Fibroblast of skin of scalp (primary cell): Measurements from ENCODE around the gene GKN1. TPM values are rescaled to one million over a fixed set of nuclear protein-coding genes. Genes with fewer than 3 reads are reported as not detected.
A peak's percentile ranks its signal among the peaks of the same experiment; 100 is the strongest.
"Not testable (repeated sequence)": the region's sequence is repeated elsewhere in the genome, so short reads cannot be mapped to it uniquely, and the experiment has no call there.

ENCODE experiments used
- DNase-seq: peaks from one replicate; pipeline ENCODE4 v3.0.0-alpha.2; 2013
- polyA plus RNA-seq, 2 experiments: library from polyadenylated mRNA; unstranded; fragments of 120-200 nt; gene quantifications; one replicate each; pipeline ENCODE4 v1.2.1, GENCODE V29; 2013; ENCODE audit not compliant: insufficient read length in 2 of 2

The GKN1 gene, protein sequence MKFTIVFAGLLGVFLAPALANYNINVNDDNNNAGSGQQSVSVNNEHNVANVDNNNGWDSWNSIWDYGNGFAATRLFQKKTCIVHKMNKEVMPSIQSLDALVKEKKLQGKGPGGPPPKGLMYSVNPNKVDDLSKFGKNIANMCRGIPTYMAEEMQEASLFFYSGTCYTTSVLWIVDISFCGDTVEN
- polyA plus RNA-seq (2013, experiment 1 of 2; ENCODE audit: insufficient read length), result not detected
- not detected for polyA plus RNA-seq (2013, experiment 2 of 2; ENCODE audit: insufficient read length)

DNA sequence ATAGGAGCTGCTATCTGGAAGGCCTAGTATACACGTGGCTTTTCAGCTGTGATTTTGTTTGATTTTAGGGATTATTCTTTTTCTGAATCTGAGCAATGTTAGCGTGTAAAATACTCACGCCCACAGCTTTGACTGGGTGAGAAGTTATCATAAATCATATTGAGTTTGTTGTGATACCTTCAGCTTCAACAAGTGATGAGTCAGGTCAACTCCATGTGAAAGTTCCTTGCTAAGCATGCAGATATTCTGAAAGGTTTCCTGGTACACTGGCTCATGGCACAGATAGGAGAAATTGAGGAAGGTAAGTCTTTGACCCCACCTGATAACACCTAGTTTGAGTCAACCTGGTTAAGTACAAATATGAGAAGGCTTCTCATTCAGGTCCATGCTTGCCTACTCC lies at the start of gene GKN1:
Gene GKN1, plus strand, starts transcription at position 386 of the 400 bp plus-strand sequence. CDS start 42 bp downstream, outside the sequence.
- DNase-seq, result peak; percentile 22

DNA sequence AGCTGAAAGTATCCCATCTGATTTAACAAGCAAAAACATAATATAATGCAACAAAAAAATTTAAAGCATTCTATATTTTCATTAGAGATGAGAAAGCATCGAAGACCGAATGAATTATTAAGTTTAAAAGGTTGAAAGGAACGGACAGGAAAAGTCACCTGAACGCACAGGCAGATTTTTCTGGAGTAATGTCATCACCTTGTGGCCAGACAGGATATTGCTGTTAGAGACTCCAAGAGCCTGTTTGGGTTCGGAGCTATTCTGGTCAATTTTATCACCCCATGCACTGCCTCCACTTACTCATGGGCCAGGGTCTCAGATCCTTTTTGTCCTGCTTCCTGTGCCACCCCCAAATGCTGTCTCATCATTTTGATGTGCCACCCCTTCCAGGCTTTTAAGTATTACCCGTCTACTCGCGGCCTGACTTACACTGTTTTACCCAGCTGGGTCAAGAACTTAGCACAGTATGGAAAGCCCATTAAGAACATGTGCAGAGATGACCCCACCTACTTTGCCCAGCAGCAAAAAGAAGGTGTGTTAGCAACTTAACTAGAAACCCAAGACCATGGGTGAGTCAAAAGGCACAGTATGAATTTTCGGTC lies 49.0 kb upstream of the GKN1 start:
- DNase-seq, result peak; percentile 35

DNA sequence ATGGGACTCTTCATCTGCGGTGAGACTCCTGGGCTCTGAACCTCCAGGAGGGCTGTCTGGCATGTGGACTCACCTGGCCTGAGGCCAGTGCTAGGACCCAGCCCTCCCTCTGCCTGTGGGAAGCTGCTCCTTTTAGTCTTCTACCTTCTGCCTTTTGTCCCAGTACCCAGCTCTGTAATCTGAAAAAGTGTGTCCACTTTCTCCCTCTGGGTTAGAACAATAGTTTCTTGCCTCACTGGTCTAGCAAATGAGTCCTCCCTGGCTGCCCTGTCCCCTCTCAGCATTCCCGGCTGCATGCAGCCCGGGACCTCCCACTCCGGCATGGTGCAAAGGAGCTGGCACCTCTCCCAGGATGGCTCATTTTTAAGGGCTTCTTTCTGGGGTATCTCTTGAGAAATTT lies 47.6 kb upstream of the GKN1 start:
- DNase-seq, result peak; percentile 14

DNA sequence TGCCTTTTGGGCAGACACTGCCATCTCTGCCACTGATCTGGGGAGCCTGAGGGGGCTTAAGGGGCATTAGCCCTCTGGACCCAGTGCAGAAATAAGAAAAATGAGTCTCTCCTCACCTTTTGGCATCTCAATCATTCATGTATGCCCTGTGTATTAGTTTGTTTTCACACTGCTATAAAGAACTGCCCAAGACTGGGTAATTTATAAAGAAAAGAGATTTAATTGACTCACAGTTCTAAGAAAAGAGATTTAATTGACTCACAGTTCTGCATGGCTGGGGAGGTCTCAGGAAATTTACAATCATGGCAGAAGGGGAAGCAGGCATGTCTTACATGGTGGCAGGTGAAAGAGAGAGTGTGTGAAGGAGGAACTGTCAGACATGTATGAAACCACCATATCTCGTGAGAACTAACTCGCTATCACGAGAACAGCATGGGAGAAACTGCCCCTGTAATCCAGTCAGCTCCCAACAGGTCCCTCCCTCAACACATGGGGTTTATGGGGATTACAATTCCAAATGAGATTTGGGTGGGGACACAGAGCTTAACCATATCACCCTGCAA lies 43.2 kb upstream of the GKN1 start:
- DNase-seq, result no peak

DNA sequence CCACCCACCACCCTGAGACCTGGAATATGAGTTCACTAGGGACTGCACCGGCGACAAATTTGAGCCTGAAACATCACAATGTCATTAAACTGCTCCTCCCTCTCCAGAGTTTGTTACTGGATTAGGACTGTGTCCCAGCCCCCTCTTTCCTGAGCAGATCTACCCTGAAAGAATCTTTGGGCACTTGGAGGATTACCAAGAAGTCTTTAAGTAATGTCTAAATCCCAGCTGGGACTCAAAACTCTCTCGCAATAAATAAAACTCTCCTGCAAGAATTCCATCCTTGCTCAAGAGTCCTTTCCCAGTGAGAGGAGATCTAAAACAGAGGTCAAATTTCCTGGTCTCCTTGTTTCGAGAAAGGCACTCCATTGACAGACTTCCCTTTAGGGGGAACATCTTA lies 42.6 kb upstream of the GKN1 start:
- peak; percentile 86 for DNase-seq

DNA sequence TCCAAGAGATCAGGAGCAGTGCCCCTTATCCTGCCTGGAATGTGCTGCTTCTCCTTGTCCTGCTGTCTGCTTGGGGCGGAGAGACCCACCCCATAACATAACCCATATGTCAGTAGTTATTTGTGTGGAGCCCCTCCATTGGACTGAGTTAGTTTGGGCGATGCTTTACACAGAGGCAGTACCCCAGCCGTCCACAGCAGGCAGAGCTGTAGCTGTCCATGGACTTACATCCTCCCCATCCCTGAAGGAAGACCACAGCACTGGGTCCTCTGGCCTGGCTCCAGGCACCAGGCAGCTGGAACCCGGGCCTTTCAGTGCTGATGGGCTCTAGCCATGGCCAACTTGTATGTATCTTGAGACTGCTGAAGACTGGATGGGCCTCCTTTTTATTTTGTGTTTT lies 42.0 kb upstream of the GKN1 start:
- peak; percentile 3 for DNase-seq

DNA sequence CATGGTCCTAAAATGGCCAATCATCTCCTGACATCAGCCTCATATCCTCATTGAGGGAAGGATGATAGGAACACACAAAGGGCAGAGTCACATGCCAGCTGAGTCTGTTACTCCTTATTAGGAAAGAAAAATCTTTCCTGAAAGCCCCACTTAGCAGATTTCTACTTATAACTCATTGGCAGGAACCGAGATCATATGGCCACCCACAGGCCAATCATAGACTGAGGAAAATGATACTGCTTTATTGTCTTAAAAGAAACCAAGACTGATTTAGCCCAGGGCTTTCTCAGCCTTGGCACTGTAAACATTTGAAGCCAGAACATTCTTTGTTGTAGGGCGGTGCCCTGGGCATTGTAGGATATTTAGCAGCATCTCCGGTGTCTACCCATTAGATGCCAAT lies 40.4 kb upstream of the GKN1 start:
- DNase-seq, result peak; percentile 10

DNA sequence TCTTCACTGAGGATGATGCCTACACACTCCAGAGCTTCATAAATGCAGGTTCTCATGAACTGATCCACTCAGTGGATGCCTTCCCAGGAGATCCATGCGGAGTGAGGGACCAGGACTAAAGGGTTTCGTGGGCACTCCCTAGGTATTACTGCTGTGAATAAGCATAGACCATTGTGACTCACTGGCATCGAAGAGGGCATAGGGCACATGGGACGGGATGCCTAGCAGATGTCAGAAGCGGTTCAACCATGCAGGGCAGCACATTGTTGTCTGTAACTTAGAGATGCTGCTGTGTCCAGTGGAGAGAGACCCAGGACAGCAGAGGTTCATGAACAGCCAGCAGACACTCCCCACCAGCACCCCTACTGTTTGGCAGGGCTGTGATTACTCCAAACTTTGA lies 39.0 kb upstream of the GKN1 start:
- no peak for DNase-seq

DNA sequence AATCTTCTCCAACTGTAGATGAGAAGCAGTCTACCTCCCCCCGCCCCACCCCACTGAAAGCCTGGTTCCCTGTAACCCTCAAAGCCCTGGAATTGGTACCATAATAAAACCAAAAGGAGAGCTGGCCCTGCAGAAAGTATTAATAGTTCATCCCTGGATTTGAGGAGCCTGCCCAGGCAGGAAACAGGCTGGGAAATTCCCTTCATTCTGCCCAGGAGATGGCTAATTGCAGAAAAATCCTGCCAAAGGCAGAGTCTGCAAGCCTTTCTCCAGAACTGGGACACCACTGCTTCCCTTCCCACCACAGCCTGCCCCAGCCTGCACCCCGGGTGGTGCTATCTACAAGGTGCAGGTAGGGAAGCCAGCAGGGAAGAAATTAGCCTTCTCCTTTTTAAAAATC lies 38.0 kb upstream of the GKN1 start:
- peak; percentile 72 for DNase-seq

DNA sequence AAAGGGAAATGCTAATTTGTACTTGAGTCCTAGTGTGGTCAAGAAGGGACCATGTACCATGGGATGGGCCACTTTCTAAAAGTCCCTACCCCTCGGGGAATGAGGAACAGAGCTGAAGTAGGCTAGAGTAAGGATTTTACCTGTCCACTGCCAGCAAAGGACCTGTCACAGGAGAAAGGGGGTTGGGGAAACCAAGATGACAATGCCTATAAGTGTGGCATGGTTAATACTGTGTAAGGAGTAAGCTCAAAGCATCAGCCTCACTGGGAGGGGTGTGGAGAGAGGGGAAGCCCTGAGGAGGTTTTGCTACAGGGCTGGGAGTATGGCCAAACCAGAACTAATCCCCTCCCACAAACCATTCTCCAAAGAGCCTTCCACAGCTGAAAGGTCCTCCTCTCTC lies 37.5 kb upstream of the GKN1 start:
- peak; percentile 47 for DNase-seq

DNA sequence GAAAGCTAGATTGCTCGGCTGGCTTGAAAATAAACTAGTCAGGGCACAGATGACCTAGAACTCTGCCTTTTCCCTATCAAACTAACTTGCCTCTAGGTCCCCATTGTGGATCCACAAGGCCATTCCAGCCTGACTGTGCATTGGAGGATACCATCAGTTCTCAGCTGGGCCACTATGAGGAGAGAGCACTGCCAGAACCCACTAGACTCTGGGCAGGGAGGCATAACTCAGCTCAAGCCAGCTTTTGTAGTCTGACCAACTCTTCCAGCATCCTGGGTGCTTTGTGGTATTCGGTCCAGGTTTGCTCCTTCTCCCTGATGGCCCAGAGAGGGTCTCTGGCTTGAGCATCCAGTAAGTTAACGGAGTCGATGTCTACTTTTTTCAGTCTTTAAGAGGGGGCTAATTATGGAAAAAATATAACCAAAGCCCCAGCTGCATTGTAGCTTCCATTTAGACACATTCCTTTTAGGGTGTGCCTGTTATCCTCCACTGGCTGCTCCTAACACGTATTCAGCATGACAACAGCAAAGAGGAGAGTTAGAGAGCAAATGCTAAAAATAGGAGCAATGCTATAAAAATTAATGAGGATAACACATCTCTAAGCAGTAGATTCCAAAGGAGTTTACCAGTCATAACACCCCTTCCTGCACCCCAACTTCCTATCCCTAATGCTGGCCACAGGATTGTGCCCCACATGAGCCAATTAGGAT lies 36.9 kb upstream of the GKN1 start:
- peak; percentile 19 for DNase-seq

DNA sequence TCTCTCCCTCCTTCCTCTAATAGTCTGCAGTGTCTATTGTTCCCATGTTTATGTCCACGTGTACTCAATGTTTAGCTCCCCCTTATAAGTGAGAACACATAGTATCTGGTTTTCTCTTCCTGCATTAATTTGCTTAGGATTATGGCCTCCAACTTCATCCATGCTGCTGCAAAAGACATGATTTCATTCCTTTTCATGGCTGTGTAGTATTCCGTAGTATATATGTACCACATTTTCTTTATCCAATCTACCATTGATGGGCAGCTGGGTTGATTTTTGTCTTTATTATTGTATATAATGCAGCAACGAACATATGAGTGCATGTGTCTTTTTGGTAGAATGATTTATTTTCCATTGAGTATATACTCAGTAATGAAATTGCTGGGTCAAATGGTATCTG lies 35.5 kb upstream of the GKN1 start:
- no peak for DNase-seq

DNA sequence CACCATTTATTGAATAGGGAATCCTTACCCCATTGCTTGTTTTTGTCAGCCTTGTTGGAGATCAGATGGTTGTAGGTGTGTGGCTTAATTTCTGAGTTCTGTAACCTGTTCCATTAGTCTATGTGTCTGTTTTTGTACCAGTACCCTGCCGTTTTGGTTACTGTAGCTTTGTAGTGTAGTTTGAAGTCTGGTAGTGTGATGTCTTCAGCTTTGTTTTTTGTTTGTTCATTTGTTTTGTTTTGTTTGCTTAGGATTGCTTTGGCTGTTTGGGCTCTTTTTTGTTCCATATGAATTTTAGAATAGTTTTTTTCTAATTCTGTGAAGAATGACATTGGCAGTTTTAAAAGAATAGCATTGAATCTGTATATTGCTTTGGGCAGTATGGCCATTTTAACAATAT lies 34.5 kb upstream of the GKN1 start:
- DNase-seq, result no peak

DNA sequence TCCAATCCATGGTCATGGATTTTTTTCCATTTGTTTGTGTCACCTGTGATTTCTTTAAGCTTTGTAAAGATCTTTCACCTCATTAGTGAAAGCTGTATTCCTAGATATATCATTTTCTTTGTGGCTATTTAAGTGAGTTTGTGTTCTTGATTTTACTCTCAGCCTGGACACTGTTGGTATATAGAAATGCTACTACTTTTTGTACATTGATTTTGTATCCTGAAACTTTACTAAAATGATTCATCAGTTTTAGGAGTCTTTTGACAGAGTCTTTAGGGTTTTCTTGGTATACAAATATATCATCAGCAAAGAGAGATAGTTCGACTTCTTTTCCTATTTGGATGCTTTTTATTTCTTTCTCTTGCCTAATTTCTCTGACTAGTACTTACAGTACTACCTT lies 34.1 kb upstream of the GKN1 start:
- DNase-seq, result no peak

DNA sequence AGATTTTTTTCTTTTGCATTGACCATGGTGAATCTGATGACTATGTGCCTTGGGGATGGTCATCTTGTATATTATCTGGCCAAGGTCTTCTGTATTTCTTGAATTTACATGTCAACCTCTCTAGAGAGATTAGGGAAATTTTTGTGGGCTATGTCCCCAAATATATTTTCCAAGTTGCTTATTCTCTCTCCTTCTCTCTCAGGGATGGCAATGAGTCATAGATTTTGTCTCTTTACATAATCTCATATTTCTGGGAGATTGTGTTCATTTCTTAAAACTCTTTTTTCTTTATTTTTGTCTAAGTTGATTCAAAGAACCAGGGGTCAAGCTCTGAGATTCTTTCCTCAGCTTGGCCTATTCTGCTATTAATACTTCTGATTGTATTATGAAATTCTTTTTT lies 31.6 kb upstream of the GKN1 start:
- no peak for DNase-seq

DNA sequence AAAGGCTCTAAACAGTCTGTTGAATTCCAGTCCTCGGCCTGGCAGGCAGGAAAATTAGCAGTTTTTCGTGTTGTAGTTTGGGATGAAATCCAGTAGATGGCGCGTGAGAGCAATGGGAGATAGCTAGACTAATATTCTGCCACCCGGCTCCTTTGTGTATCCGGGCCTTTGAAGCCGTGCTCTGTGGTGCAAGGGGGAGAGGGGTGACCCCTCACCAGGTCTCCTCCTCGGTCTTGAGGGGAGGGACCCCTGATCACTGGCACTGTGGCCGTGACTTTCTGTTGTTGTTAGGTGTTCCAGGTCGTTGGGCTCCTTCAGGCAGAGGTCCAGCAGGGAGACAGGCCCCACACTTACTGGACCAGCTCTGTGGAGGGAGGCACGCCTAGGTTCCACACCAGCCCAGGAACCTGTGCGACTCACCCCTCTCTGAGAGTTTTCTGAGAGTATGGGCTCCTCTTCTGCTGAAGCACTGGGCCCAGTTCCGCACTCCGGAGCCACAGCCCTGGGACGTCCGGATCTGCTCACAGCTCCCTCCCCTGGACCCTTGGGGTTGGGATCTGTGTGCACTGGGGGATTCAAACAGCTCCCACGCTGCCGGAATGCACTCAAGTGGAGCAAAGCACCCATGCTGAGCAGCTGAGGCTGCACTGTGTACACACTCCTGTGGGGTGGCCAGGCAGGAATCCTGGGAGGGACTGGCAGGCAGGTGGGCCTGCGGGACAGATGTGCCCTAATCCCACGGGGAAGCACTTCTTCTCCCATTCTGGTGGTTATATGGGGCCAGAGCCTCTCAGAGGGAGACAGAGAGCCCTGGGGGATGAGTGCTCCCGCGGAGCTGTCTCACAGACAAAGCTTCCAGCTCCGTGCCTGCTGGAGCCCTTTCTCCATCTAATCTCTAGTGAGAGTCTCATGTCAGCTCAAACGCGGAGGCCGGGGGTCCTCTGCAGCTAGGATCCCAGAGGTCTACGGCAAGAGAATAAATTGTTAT lies 30.6 kb upstream of the GKN1 start:
- peak; percentile 70 for DNase-seq

DNA sequence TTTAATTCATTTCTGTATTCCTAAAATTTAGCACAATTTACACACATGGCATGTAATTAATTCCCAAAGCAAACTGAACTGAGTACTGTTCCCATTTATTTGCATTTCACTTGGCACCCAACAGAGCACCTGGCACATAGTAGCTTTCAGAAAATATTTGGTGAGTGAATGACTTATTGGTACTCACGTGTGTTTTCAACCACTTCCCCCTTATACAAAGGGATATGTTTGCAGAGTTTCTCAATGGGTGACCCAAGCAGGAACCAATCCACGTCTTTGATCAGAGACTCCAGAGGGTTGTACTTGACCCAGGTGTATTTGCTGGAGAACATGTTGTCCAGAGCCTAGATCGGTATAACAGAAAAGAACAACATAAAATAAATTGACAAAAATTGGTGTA lies 28.3 kb upstream of the GKN1 start:
- no peak for DNase-seq

DNA sequence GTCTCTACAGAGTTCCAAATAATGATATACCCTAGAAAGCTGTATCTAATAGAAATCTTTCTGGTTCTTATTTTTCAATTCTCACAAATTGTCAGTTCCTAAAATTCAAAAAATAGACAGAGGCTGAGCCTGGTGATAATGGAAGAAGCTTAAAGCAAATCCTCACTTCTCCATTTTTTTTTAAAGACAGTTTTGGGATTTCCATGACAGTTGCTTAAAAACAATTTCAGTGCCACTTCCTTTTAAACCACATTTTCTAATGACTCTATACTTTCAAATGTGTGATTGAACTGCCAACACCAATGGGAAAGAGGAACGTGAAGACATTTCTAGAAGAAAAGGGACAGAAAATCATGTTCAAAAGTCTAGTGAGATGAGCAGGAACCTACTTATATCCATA lies 25.7 kb upstream of the GKN1 start:
- no peak for DNase-seq

DNA sequence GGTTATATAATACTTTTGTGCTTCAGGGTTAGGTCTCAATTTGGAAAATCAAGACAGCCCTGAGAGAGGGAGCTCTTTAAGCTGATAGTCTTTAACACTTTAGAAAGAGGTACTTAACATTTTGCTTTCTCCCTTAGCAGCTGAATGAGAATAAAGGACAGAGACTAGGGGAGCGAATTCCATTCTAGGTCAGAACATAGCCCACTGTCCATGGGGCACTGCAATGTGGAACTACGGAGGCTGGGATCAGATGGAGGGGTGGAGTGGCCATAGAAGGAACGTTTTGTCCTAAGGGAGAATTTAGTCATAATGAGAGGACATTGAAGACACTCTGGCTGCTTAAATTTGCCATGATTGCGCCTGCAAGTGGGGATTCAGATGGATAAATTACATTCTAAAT lies 22.5 kb upstream of the GKN1 start:
- no peak for DNase-seq

DNA sequence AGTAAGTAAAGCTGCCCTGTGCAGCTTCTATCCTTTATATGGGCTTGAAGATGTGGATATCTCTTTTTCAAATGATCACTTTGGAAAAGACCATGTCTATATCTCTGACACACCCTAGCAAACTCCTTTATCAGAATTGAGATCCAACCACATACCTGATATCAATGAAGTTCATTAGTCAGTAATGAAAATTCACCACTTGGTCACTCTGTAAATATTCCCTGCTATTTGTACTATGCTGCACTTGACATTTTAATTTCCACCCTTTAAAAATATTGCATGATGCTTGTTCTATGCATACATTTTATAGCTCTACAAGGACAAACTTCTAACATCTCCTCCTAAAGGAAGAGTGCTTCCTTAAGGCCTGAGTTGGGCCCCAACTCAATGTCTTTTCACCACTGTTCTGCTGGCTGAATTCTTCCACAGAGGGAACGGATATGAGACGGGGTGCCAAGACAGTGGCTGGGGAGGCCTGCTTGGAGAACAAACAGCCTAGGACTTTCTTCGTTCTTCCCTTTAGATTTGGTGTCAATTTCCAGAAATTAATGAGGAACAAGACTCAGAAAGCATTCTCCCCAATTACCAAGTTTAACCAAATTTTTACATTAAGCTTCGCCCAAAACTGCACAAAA lies 21.4 kb upstream of the GKN1 start, which contains the start of gene GKN2:
Gene GKN2, minus strand, starts transcription at position 7 of the 635 bp plus-strand sequence. CDS start 32 bp downstream, outside the sequence.
- DNase-seq, result no peak

DNA sequence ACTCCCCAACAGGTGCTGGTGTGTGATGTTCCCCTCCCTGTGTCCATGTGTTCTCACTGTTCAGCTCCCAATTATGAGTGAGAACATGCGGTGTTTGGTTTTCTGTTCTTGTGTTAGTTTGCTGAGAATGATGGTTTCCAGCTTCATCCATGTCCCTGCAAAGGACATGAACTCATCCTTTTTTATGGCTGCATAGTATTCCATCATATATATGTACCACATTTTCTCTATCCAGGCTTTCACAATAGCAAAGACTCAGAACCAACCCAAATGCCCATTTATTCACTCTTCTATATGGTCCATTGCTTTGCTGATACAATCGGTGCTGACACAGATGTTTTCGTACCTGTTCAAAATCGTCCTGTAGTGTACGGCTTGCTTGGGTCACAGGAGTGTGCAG lies 19.0 kb upstream of the GKN1 start:
- not testable (repeated sequence) for DNase-seq

DNA sequence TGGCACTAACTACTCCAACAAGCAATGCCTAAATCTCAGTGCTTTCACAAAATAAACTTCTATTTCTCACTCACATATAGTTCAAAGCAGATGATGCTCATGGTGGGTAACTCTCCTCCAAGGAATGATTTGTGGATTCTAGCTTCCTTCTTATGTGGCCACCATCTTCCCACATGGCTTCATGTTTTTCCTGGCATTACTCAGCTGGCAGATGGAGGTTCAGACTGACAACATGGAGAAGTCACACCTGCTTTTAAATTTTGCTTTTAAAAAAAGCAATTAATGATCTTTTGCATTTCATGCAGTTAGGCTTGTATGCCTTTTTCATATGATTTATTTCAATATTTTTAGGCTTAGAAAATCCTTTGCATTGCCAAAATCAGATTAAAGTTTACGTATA lies 15.4 kb upstream of the GKN1 start:
- DNase-seq, result no peak
